Panc1 (cell line): ENCODE measurements around the gene CNOT4. TPM values are rescaled to one million over a fixed set of nuclear protein-coding genes. Genes with fewer than 3 reads are reported as not detected.

Source experiments
- ATAC-seq: fragments of 200-7000 bp; cut with Tn5 transposase; 2 replicates; pipeline ENCODE4 v1.9.1; 2020; ENCODE audit warnings: mild to moderate bottlenecking, moderate library complexity
- BruUV-seq: library from RNA; stranded (reverse); fragments of 400-500 nt; replicated peaks from 2 replicates; lab custom pipeline; 2021; lab: Mats Ljungman, UMichigan
- CTCF ChIA-PET: fragments of 300-600 bp; sonication (Branson Sonifier 250); formaldehyde crosslinking; loops from one replicate; lab custom pipeline; 2022; ENCODE audit warnings: antibody characterized with exemption; lab: Charles Lee
- POLR2A ChIA-PET: fragments of 300-600 bp; sonication (Branson Sonifier 250); formaldehyde crosslinking; loops from one replicate; lab custom pipeline; 2022; ENCODE audit warnings: antibody characterized with exemption; lab: Charles Lee
- DNase-seq: peaks from one replicate; pipeline ENCODE4 v3.0.0-alpha.2; 2010; ENCODE audit warnings: low read depth, low spot score
- H3K27ac ChIP-seq: 2 replicates; pipeline ENCODE4 v1.5.1; 2011; ENCODE audit warnings: mild to moderate bottlenecking, low read length, inconsistent platforms
- H3K27me3 ChIP-seq: fragments of 200-500 bp; sonication (Bioruptor generic); 2 replicates; pipeline ENCODE4 v1.6.0; 2014; ENCODE audit warnings: low read length, inconsistent platforms; ENCODE audit not compliant: control insufficient read depth, insufficient read depth
- H3K36me3 ChIP-seq: fragments of 200-500 bp; sonication (Bioruptor generic); 2 replicates; pipeline ENCODE4 v1.5.1; 2014; ENCODE audit warnings: inconsistent platforms, mild to moderate bottlenecking, low read length, moderate library complexity; ENCODE audit not compliant: control insufficient read depth, insufficient read depth
- H3K4me1 ChIP-seq: 2 replicates; pipeline ENCODE4 v1.5.1; 2011; ENCODE audit warnings: inconsistent platforms, mild to moderate bottlenecking, low read length, moderate library complexity; ENCODE audit not compliant: control insufficient read depth, insufficient read depth
- H3K4me3 ChIP-seq, 2 experiments: 2 replicates each; pipeline ENCODE4 v1.5.1; 2011 to 2012; ENCODE audit warnings: low read depth in 2 of 2, low read length in 2 of 2, mild to moderate bottlenecking in 2 of 2, inconsistent platforms in 1 of 2, moderate library complexity in 1 of 2
- H3K9me3 ChIP-seq: fragments of 200-500 bp; sonication (Bioruptor generic); 2 replicates; pipeline ENCODE4 v1.5.1; 2014; ENCODE audit warnings: low read depth, mild to moderate bottlenecking, inconsistent platforms, low read length, moderate library complexity; ENCODE audit not compliant: control insufficient read depth, insufficient read depth
- POLR2AphosphoS5 ChIP-seq: IDR thresholded peaks from 2 replicates; pipeline ENCODE4 v1.6.1; 2012; ENCODE audit warnings: mild to moderate bottlenecking, low read depth, low read length, moderate library complexity
- SIN3A ChIP-seq: IDR thresholded peaks from 2 replicates; pipeline ENCODE4 v1.6.1; 2012; ENCODE audit warnings: low read depth, mild to moderate bottlenecking, low read length, moderate library complexity, borderline replicate concordance; ENCODE audit not compliant: insufficient read depth
- TCF7L2 ChIP-seq: IDR thresholded peaks from 2 replicates; pipeline ENCODE4 v1.6.1; 2011; ENCODE audit warnings: mild to moderate bottlenecking, low read depth, low read length, inconsistent platforms
- in situ Hi-C: cut with HindIII; loops from 2 replicates; pipeline ENCODE4 v1.10.0; 2016; ENCODE audit warnings: low sequenced_read_pairs, low pct_unique_long_range_greater_than_20kb
- intact Hi-C: fragments of 100-400 bp; cut with micrococcal nuclease; formaldehyde crosslinking; loops from one replicate; pipeline ENCODE4 v1.10.0; 2022; ENCODE audit not compliant: unreplicated experiment
- total RNA-seq: library from RNA; stranded (reverse); gene quantifications from one replicate; pipeline ENCODE4 v1.2.1, GENCODE V29; 2021; ENCODE audit not compliant: unreplicated experiment
- TF ChIP-seq, protein P1 (sequence below), 2 experiments: IDR thresholded peaks; 2 replicates each; pipeline ENCODE4 v1.6.1; 2011 to 2012; ENCODE audit warnings: low read depth in 2 of 2, control low read depth in 1 of 2, low read length in 1 of 2, mild to moderate bottlenecking in 1 of 2, moderate library complexity in 1 of 2; ENCODE audit not compliant: insufficient read depth in 1 of 2
- TF ChIP-seq, protein P2 (sequence below): fragments of 450-650 bp; IDR thresholded peaks from 2 replicates; pipeline ENCODE4 v1.5.1; 2017; ENCODE audit warnings: mild to moderate bottlenecking

CNOT4 gene
- total RNA-seq, 1 experiment from 2014 or later: 22.3 TPM

GRCh38 chr7:135369405-135369804 lies 140.5 kb downstream of the CNOT4 start:
- Histone ChIP-seq H3K4me1 (no peaks in the 10 kb centered on the region), H3K9me3 (no peaks in the 10 kb centered on the region), H3K27me3 (no peaks in the 10 kb centered on the region), H3K4me3 (no peak overlapping the region), H3K36me3 (no peaks in the 10 kb centered on the region; the same call in 1 of the 2 replicates), H3K27ac (no peak overlapping the region)
- DNase-seq (no peak), ATAC-seq (no peak)
- TF ChIP-seq SIN3A: no peak
- TF ChIP-seq POLR2AphosphoS5: no peak
- TF ChIP-seq, protein P1, sequence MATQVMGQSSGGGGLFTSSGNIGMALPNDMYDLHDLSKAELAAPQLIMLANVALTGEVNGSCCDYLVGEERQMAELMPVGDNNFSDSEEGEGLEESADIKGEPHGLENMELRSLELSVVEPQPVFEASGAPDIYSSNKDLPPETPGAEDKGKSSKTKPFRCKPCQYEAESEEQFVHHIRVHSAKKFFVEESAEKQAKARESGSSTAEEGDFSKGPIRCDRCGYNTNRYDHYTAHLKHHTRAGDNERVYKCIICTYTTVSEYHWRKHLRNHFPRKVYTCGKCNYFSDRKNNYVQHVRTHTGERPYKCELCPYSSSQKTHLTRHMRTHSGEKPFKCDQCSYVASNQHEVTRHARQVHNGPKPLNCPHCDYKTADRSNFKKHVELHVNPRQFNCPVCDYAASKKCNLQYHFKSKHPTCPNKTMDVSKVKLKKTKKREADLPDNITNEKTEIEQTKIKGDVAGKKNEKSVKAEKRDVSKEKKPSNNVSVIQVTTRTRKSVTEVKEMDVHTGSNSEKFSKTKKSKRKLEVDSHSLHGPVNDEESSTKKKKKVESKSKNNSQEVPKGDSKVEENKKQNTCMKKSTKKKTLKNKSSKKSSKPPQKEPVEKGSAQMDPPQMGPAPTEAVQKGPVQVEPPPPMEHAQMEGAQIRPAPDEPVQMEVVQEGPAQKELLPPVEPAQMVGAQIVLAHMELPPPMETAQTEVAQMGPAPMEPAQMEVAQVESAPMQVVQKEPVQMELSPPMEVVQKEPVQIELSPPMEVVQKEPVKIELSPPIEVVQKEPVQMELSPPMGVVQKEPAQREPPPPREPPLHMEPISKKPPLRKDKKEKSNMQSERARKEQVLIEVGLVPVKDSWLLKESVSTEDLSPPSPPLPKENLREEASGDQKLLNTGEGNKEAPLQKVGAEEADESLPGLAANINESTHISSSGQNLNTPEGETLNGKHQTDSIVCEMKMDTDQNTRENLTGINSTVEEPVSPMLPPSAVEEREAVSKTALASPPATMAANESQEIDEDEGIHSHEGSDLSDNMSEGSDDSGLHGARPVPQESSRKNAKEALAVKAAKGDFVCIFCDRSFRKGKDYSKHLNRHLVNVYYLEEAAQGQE (IDR thresholded peaks at IDR 0.05; ENCODE audit: insufficient read depth in 1 of 2, low read depth in 2 of 2, low read length in 1 of 2): no peak
- no peak for TF ChIP-seq TCF7L2
- TF ChIP-seq, protein P2, sequence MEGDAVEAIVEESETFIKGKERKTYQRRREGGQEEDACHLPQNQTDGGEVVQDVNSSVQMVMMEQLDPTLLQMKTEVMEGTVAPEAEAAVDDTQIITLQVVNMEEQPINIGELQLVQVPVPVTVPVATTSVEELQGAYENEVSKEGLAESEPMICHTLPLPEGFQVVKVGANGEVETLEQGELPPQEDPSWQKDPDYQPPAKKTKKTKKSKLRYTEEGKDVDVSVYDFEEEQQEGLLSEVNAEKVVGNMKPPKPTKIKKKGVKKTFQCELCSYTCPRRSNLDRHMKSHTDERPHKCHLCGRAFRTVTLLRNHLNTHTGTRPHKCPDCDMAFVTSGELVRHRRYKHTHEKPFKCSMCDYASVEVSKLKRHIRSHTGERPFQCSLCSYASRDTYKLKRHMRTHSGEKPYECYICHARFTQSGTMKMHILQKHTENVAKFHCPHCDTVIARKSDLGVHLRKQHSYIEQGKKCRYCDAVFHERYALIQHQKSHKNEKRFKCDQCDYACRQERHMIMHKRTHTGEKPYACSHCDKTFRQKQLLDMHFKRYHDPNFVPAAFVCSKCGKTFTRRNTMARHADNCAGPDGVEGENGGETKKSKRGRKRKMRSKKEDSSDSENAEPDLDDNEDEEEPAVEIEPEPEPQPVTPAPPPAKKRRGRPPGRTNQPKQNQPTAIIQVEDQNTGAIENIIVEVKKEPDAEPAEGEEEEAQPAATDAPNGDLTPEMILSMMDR: no peak
- no TSS peak for BruUV-seq
- intact Hi-C loops: no loop called here
- in situ Hi-C loops: no loop called here
- ChIA-PET CTCF (no interaction called here), POLR2A (no interaction called here)

DNA sequence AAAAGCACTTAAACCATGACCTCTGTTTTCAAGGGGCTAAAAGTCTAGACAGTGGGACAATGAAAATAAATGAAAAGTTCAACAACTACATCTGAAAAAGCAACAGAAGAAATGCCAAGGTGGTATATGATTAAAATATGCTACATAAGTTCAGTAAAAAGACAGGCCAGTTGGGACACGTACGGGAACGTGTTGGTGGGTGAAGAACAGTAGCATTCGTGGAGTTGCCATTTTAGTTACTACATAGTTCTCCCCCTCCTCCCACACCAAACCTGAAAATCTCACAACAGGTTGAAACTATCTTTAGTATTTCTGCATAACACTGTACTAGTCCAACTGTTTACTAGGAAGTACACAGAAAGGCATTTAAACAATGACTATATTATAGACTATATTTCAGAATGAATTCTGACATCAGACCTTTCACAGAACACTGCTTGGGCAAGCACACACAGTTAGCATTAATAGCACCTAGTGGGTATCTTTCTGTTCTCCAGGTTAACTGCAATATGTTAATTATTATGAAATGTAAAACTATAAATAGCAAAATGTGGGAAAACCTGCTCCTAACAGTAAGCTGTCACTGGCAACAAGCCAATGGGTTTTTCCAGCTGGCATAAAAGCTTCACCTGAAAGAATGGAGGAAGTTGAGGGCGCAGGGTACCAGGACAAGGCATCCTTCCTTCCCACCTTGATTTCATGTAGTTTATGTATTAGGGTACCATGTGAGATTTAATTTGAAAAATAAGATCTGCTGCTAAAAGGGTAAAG lies 141.3 kb downstream of the CNOT4 start:
- ChIA-PET POLR2A (no interaction called here), CTCF (no interaction called here)
- in situ Hi-C loops: no loop called here
- Histone ChIP-seq H3K4me3 (no peak overlapping the region), H3K4me1 (no peaks in the 10 kb centered on the region), H3K9me3 (no peaks in the 10 kb centered on the region), H3K27ac (no peak overlapping the region), H3K36me3 (no peaks in the 10 kb centered on the region; the same call in 1 of the 2 replicates), H3K27me3 (no peaks in the 10 kb centered on the region)
- no TSS peak for BruUV-seq
- TF ChIP-seq SIN3A (no peak), TCF7L2 (no peak), POLR2AphosphoS5 (no peak)
- TF ChIP-seq, protein P2: no peak
- TF ChIP-seq, protein P1 (IDR thresholded peaks at IDR 0.05; ENCODE audit: insufficient read depth in 1 of 2, low read depth in 2 of 2, low read length in 1 of 2): no peak
- no peak for ATAC-seq
- no peak for DNase-seq
- intact Hi-C loops: no loop called here
